Measurements from ENCODE around the gene NUDT4B.
"Not testable (repeated sequence)": the region's sequence is repeated elsewhere in the genome, so short reads cannot be mapped to it uniquely, and the experiment has no call there.

DNA sequence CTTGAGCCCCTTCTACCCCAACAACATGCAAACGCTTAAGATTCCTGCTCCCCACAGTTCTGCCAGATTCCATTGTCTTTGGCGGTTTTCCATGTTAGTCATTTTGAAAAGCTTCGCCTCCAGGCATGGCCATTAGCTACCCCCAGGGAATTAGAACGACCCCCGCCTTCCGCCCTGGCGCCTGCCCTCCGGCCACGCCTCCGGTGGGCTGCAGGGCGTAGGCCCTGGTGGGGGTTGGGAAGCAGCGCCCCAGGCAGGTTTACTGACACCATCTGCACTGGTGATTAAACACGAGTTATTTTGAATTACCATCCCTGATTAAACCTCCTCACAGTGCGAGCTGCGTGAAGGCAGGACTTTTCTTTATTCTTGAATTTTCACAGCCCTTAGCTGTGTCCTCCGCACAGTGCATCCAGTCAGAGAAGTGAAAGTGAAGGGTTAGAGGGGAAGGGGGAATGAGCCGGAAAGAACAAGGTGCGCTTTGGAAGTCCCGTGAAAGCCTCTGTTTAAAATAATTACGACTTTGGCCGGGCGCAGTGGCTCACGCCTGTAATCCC, 43.0 kb downstream of the NUDT4B start:
- TF ChIP-seq, protein P1, sequence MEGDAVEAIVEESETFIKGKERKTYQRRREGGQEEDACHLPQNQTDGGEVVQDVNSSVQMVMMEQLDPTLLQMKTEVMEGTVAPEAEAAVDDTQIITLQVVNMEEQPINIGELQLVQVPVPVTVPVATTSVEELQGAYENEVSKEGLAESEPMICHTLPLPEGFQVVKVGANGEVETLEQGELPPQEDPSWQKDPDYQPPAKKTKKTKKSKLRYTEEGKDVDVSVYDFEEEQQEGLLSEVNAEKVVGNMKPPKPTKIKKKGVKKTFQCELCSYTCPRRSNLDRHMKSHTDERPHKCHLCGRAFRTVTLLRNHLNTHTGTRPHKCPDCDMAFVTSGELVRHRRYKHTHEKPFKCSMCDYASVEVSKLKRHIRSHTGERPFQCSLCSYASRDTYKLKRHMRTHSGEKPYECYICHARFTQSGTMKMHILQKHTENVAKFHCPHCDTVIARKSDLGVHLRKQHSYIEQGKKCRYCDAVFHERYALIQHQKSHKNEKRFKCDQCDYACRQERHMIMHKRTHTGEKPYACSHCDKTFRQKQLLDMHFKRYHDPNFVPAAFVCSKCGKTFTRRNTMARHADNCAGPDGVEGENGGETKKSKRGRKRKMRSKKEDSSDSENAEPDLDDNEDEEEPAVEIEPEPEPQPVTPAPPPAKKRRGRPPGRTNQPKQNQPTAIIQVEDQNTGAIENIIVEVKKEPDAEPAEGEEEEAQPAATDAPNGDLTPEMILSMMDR (IDR thresholded peaks at IDR 0.05): not testable (repeated sequence)
- not testable (repeated sequence) for TF ChIP-seq POLR2A (IDR thresholded peaks at IDR 0.05)

All from testis (tissue), 2 donors.